MM.1S (cell line): ENCODE data around the gene SLC43A1.
A peak's percentile ranks its signal among the peaks of the same experiment; 100 is the strongest.

Experiments
- DNase-seq: peaks from one replicate; pipeline ENCODE4 v3.0.0-alpha.2; 2015
- H2AFZ ChIP-seq: fragments of 300-600 bp; sonication (generic); 2 replicates; pipeline ENCODE4 v1.6.0; 2016; ENCODE audit warnings: antibody characterized with exemption, low read length
- H3F3A ChIP-seq: fragments of 300-600 bp; sonication (generic); 2 replicates; pipeline ENCODE4 v1.6.1; 2016; ENCODE audit warnings: mild to moderate bottlenecking, antibody characterized with exemption, low read length, moderate library complexity, mixed read lengths; ENCODE audit not compliant: insufficient read depth
- H3K27ac ChIP-seq: fragments of 300-600 bp; sonication (generic); 2 replicates; pipeline ENCODE4 v1.5.1; 2016; ENCODE audit warnings: mild to moderate bottlenecking, low read length
- H3K27me3 ChIP-seq: fragments of 300-600 bp; sonication (generic); replicated peaks from 2 replicates; pipeline ENCODE4 v1.6.0; 2016; ENCODE audit warnings: low read length; ENCODE audit not compliant: insufficient read depth
- H3K36me3 ChIP-seq: fragments of 300-600 bp; sonication (generic); replicated peaks from 2 replicates; pipeline ENCODE4 v1.6.1; 2016; ENCODE audit warnings: mild to moderate bottlenecking, low read length, mixed read lengths; ENCODE audit not compliant: insufficient read depth
- H3K4me1 ChIP-seq: fragments of 300-600 bp; sonication (generic); 2 replicates; pipeline ENCODE4 v1.6.1; 2016; ENCODE audit warnings: low read length, mixed read lengths
- H3K4me2 ChIP-seq: fragments of 300-600 bp; sonication (generic); 2 replicates; pipeline ENCODE4 v1.6.0; 2016; ENCODE audit warnings: low read depth, low read length
- H3K4me3 ChIP-seq: fragments of 300-600 bp; sonication (generic); 2 replicates; pipeline ENCODE4 v1.5.1; 2016; ENCODE audit warnings: low read length, mixed read lengths
- H3K79me2 ChIP-seq: fragments of 300-600 bp; sonication (generic); 2 replicates; pipeline ENCODE4 v1.6.1; 2016; ENCODE audit warnings: mixed run types, low read length, mixed read lengths
- H3K9ac ChIP-seq: fragments of 300-600 bp; sonication (generic); 2 replicates; pipeline ENCODE4 v1.6.1; 2016; ENCODE audit warnings: low read length, mixed read lengths
- H3K9me2 ChIP-seq: fragments of 300-600 bp; sonication (generic); replicated peaks from 2 replicates; pipeline ENCODE4 v1.6.1; 2016; ENCODE audit warnings: mild to moderate bottlenecking, low read length, mixed read lengths; ENCODE audit not compliant: insufficient read depth
- H3K9me3 ChIP-seq: fragments of 300-600 bp; sonication (generic); replicated peaks from 2 replicates; pipeline ENCODE4 v1.6.1; 2016; ENCODE audit warnings: mild to moderate bottlenecking, low read length, mixed read lengths; ENCODE audit not compliant: insufficient read depth
- H4K20me1 ChIP-seq: fragments of 300-600 bp; sonication (generic); 2 replicates; pipeline ENCODE4 v1.6.1; 2016; ENCODE audit warnings: mild to moderate bottlenecking, low read length, moderate library complexity, mixed read lengths; ENCODE audit not compliant: insufficient read depth
- EZH2 ChIP-seq: fragments of 300-600 bp; sonication (generic); optimal IDR thresholded peaks from 2 replicates; pipeline ENCODE3; 2017; ENCODE audit warnings: low read depth, mild to moderate bottlenecking, antibody characterized with exemption, low read length, mixed read lengths
- EZH2phosphoT487 ChIP-seq: fragments of 300-600 bp; sonication (generic); IDR thresholded peaks from 2 replicates; pipeline ENCODE4 v1.6.1; 2018; ENCODE audit warnings: antibody characterized with exemption, low read length
- TF ChIP-seq, protein P1 (sequence below): fragments of 300-600 bp; sonication (generic); IDR thresholded peaks from 2 replicates; pipeline ENCODE4 v1.5.1; 2016; ENCODE audit warnings: antibody characterized with exemption, low read length, mixed read lengths

SLC43A1 gene

GRCh38 chr11:57483562-57483918 lies 32.0 kb downstream of the SLC43A1 start:
- no peak for TF ChIP-seq EZH2phosphoT487
- TF ChIP-seq EZH2 = no peak
- TF ChIP-seq, protein P1, sequence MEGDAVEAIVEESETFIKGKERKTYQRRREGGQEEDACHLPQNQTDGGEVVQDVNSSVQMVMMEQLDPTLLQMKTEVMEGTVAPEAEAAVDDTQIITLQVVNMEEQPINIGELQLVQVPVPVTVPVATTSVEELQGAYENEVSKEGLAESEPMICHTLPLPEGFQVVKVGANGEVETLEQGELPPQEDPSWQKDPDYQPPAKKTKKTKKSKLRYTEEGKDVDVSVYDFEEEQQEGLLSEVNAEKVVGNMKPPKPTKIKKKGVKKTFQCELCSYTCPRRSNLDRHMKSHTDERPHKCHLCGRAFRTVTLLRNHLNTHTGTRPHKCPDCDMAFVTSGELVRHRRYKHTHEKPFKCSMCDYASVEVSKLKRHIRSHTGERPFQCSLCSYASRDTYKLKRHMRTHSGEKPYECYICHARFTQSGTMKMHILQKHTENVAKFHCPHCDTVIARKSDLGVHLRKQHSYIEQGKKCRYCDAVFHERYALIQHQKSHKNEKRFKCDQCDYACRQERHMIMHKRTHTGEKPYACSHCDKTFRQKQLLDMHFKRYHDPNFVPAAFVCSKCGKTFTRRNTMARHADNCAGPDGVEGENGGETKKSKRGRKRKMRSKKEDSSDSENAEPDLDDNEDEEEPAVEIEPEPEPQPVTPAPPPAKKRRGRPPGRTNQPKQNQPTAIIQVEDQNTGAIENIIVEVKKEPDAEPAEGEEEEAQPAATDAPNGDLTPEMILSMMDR = no peak
- DNase-seq = no peak
- peak overlapping the region; percentile 14 for H2AFZ ChIP-seq
- no peaks in the 10 kb centered on the region for H3K36me3 ChIP-seq
- no peak overlapping the region for H3K9ac ChIP-seq
- peak overlapping the region; percentile 74; the same call in 1 of the 2 replicates for H3K4me2 ChIP-seq
- H3K9me3 ChIP-seq = no peaks in the 10 kb centered on the region
- no peak overlapping the region for H3K27ac ChIP-seq
- H3K4me3 ChIP-seq = no peak overlapping the region
- H4K20me1 ChIP-seq = no peaks in the 10 kb centered on the region
- H3K79me2 ChIP-seq = no peaks in the 10 kb centered on the region
- no peaks in the 10 kb centered on the region for H3F3A ChIP-seq
- no peaks in the 10 kb centered on the region for H3K9me2 ChIP-seq
- H3K27me3 ChIP-seq = peaks cover 9% of the 10 kb centered on the region; the same call in 1 of the 2 replicates
- H3K4me1 ChIP-seq = peaks cover 21% of the 10 kb centered on the region

DNA sequence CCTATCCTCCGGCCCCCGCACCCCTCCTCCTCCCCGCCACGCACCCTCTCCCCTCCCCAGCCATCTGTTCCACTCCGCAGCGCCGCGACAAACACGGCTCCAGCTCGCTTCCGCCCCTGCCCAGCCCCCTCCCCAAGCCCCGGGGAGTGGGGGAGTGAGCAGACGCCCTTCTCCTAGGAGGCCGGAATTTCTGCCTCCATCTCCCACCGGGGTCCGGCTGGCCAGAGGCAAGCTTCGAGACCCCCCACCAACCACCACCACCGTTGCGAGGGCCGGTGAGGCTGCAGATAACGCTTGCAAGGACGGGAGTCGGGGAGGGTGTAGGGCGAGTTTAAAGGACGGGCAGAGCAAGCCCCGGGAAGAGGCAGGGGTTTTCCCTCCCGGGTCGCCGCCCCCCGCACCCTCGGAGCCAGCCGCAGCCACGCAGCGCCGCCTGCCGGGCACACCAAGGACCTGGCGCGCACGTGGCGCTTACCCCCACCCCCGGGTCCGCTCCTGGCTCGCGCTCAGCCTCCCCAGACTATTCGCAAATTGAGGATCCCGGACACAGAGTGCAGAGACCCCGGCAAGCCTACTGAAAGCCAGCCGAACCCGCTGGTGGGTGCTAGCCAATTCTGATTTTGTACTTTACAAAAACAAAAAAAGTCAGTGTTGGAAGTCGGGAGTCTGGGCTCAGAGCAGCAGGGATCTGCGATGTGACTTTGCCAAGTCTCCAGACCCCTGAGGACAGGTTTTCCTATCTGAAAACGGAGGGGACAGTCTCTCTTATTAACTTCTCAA lies 32.5 kb downstream of the SLC43A1 start:
- Histone ChIP-seq H3K79me2 (no peaks in the 10 kb centered on the region), H3K36me3 (no peaks in the 10 kb centered on the region), H3K4me2 (peak overlapping the region; percentile 74), H3K9ac (peak overlapping the region; percentile 18; the same call in 1 of the 2 replicates), H3K27ac (no peak overlapping the region), H4K20me1 (no peaks in the 10 kb centered on the region), H3K27me3 (peaks cover 9% of the 10 kb centered on the region; the same call in 1 of the 2 replicates), H3K4me1 (peaks cover 17% of the 10 kb centered on the region), H2AFZ (peak overlapping the region; percentile 14), H3K9me2 (no peaks in the 10 kb centered on the region), H3K9me3 (no peaks in the 10 kb centered on the region), H3K4me3 (peak overlapping the region; percentile 59), H3F3A (no peaks in the 10 kb centered on the region)
- DNase-seq = peak; percentile 50
- TF ChIP-seq EZH2phosphoT487 = no peak
- TF ChIP-seq, protein P1 = peak; percentile 71

GRCh38 chr11:57481915-57482781 lies 33.4 kb downstream of the SLC43A1 start:
- peak overlapping the region; percentile 74; the same call in 1 of the 2 replicates for H3K4me2 ChIP-seq
- H3K36me3 ChIP-seq = no peaks in the 10 kb centered on the region
- peaks cover 9% of the 10 kb centered on the region; the same call in 1 of the 2 replicates for H3K27me3 ChIP-seq
- no peak for DNase-seq
- H3F3A ChIP-seq = no peaks in the 10 kb centered on the region
- H4K20me1 ChIP-seq = no peaks in the 10 kb centered on the region
- H3K4me3 ChIP-seq = 0 out of 2 replicates have a peak overlapping the region, but pooled peaks have one; percentile 59
- 0 out of 2 replicates have a peak overlapping the region, but pooled peaks have one; percentile 14 for H2AFZ ChIP-seq
- H3K9me3 ChIP-seq = no peaks in the 10 kb centered on the region
- H3K4me1 ChIP-seq = peaks cover 11% of the 10 kb centered on the region
- H3K9me2 ChIP-seq = no peaks in the 10 kb centered on the region
- H3K27ac ChIP-seq = no peak overlapping the region
- H3K79me2 ChIP-seq = no peaks in the 10 kb centered on the region
- TF ChIP-seq EZH2 (no peak), EZH2phosphoT487 (no peak)
- TF ChIP-seq, protein P1 = no peak
- no peak overlapping the region for H3K9ac ChIP-seq
